Thyroid gland (tissue), 4 donors: ENCODE measurements around the gene AHSG.

Experiments
- POLR2A ChIP-seq, 2 donors: fragments of 450-650 bp; IDR thresholded peaks; one replicate each; pipeline ENCODE4 v1.6.1; 2017; ENCODE audit warnings: antibody characterized with exemption in 2 of 2, mild to moderate bottlenecking in 2 of 2, moderate library complexity in 1 of 2
- TF ChIP-seq, protein P1 (sequence below), 6 experiments: fragments of 200-600 bp in 3 of 6; fragments of 450-650 bp in 3 of 6; sonication (generic) in 3 of 6; IDR thresholded peaks; one replicate each; pipeline ENCODE4 v1.5.1; 2016 to 2019; ENCODE audit warnings: antibody characterized with exemption in 6 of 6, mild to moderate bottlenecking in 2 of 6, inconsistent platforms in 1 of 6, moderate library complexity in 1 of 6

GRCh38 chr3:186569779-186570095 is 43.1 kb upstream of the AHSG start:
- TF ChIP-seq, protein P1, sequence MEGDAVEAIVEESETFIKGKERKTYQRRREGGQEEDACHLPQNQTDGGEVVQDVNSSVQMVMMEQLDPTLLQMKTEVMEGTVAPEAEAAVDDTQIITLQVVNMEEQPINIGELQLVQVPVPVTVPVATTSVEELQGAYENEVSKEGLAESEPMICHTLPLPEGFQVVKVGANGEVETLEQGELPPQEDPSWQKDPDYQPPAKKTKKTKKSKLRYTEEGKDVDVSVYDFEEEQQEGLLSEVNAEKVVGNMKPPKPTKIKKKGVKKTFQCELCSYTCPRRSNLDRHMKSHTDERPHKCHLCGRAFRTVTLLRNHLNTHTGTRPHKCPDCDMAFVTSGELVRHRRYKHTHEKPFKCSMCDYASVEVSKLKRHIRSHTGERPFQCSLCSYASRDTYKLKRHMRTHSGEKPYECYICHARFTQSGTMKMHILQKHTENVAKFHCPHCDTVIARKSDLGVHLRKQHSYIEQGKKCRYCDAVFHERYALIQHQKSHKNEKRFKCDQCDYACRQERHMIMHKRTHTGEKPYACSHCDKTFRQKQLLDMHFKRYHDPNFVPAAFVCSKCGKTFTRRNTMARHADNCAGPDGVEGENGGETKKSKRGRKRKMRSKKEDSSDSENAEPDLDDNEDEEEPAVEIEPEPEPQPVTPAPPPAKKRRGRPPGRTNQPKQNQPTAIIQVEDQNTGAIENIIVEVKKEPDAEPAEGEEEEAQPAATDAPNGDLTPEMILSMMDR (IDR thresholded peaks at IDR 0.05): no peak
- TF ChIP-seq POLR2A (IDR thresholded peaks at IDR 0.05): no peak
